ENCODE data around the gene AIG1.
"Not testable (repeated sequence)": the region's sequence is repeated elsewhere in the genome, so short reads cannot be mapped to it uniquely, and the experiment has no call there.

AIG1 gene

DNA sequence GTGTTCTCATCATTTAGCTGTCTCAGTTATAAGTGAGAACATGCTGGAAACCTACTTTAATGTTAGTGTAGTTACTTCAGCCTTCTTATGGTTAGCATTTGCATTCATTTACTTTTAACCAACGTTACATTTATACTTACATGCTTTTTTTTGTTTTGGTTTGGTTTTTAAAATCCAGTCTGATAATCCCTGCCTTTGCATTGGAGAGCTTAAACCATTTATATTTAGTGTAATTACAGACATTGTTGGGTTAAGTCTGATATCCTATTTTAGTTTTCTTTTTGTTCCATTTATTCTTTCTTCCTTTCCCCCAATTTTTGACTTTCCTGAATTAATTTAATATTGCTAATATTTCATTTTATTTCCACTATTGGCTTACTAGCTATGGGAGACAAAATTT lies 70.2 kb downstream of the AIG1 start:
- H3K4me3 ChIP-seq (ENCODE audit: low read depth, low read length), result no peak overlapping the region
- TF ChIP-seq CTCF (IDR thresholded peaks at IDR 0.05; ENCODE audit: low read depth, low read length), result no peak

- no peak overlapping the region for H3K4me3 ChIP-seq (ENCODE audit: low read depth, low read length)
- no peak for TF ChIP-seq CTCF (IDR thresholded peaks at IDR 0.05; ENCODE audit: low read depth, low read length)
These were observed 74.6 kb downstream of the AIG1 start for GRCh38 chr6:143135325-143135724.

GRCh38 chr6:143135797-143136561 lies 75.3 kb downstream of the AIG1 start:
- no peak for TF ChIP-seq CTCF (IDR thresholded peaks at IDR 0.05; ENCODE audit: low read depth, low read length)
- H3K4me3 ChIP-seq (ENCODE audit: low read depth, low read length), result no peak overlapping the region

DNA sequence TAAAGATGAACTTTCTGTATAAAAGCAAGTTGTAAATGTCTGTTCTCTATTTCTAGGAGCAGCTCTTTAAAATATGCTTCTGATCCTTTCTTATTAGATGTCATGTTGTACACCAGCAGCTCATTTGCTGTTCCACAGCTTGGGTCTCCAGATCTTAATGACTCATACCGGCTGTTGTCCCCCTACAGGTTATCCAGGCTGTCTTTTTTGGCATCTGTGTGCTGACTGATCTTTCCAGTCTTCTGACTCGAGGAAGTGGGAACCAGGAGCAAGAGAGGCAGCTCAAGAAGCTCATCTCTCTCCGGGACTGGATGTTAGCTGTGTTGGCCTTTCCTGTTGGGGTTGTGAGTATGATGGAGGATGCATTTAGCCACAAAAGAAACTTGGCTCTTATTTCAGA lies 76.0 kb downstream of the AIG1 start:
- no peak overlapping the region for H3K4me3 ChIP-seq (ENCODE audit: low read depth, low read length)
- no peak for TF ChIP-seq CTCF (IDR thresholded peaks at IDR 0.05; ENCODE audit: low read depth, low read length)

DNA sequence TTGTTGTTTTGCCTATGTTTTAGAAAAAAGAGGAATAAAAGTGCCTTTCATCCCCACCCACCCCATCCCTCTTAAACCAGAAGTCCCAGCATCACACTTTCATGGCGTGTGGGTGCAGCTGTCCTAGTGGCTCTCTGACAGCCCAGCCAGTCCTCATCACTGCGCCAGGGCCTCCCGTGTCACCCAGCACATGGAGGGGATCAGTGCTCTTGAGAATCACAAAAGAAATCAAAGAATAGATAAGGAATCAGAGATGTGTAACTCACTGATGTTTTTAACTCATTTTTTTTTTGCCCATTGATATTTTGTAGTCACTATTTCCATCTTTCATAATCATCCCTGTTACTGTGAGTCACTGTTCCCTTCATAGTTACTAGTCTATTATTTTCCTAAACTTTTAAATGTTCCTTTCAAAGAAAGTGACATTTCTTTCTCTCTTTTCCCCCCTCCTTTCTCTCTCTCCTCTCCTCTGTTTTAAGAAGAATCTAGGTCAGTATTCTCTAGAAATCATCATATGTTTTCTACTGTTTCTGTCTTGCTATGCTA lies 78.6 kb downstream of the AIG1 start:
- no peak for TF ChIP-seq CTCF (IDR thresholded peaks at IDR 0.05; ENCODE audit: low read depth, low read length)
- H3K4me3 ChIP-seq (ENCODE audit: low read depth, low read length), result no peak overlapping the region

- H3K4me3 ChIP-seq (ENCODE audit: low read depth, low read length), result not testable (repeated sequence)
These were observed 79.2 kb downstream of the AIG1 start for GRCh38 chr6:143139884-143140283.

DNA sequence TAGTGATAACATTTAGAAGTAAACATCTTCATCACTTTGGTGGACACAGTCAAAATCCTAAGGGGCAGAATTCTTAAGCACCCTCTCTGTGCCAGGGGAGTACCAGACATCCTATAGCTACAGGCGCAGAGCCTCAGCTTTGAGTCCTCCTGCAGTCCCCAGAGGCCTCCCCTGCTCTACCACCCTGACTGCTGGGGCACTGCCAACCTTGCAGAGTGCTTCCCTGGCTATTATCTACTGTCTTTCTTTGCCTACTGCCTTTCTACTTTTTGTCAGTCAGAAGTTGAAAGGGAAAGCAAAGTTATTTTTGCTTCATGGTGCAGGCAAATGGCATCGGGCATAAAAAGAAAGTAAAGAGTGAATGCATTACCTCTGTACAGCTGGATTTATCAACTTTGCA lies 80.1 kb downstream of the AIG1 start:
- no peak for TF ChIP-seq CTCF (IDR thresholded peaks at IDR 0.05; ENCODE audit: low read depth, low read length)

GRCh38 chr6:143141442-143141841 lies 80.8 kb downstream of the AIG1 start:
- TF ChIP-seq CTCF (IDR thresholded peaks at IDR 0.05; ENCODE audit: low read depth, low read length), result no peak
- H3K4me3 ChIP-seq (ENCODE audit: low read depth, low read length), result no peak overlapping the region

More for the DNA sequence above, 80.1 kb downstream of the AIG1 start:
- H3K4me3 ChIP-seq (ENCODE audit: low read depth, low read length), result no peak overlapping the region
